OCI-LY1 (cell line): Measurements from ENCODE around the gene IRF4.

ENCODE experiments used
- CTCF ChIP-seq: fragments of 200-600 bp; sonication (generic), shearing (Covaris generic); IDR thresholded peaks from 2 replicates; pipeline ENCODE4 v1.5.1; 2017; ENCODE audit warnings: mild to moderate bottlenecking, antibody characterized with exemption, low read length, moderate library complexity, mixed read lengths
- EZH2 ChIP-seq: fragments of 200-600 bp; sonication (generic), shearing (Covaris generic); IDR thresholded peaks from 2 replicates; pipeline ENCODE4 v1.8.0; 2017; ENCODE audit warnings: borderline replicate concordance, mixed run types, mild to moderate bottlenecking, antibody characterized with exemption, low read length, moderate library complexity, mixed read lengths

- TF ChIP-seq CTCF (no peak), EZH2 (no peak)
These were observed 49.4 kb upstream of the IRF4 start for GRCh38 chr6:341914-342831.
